GM23338 (cell line): ENCODE measurements around the gene FAM53B. TPM values are rescaled to one million over a fixed set of nuclear protein-coding genes. Genes with fewer than 3 reads are reported as not detected.

ENCODE experiments used
- ATAC-seq: fragments of 200-7000 bp; cut with Tn5 transposase; 3 replicates; pipeline ENCODE4 v1.9.1; 2020
- DNase-seq: peaks from one replicate; pipeline ENCODE4 v3.0.0-alpha.2; 2015; ENCODE audit warnings: low spot score
- H2AFZ ChIP-seq: fragments of 200-600 bp; sonication (generic); 2 replicates; pipeline ENCODE4 v1.8.0; 2016; ENCODE audit warnings: antibody characterized with exemption, mild to moderate bottlenecking, moderate library complexity
- H3F3A ChIP-seq: fragments of 200-600 bp; sonication (generic); replicated peaks from 2 replicates; pipeline ENCODE4 v1.8.0; 2017; ENCODE audit warnings: antibody characterized with exemption, mixed run types, low read depth
- H3K27ac ChIP-seq: fragments of 200-600 bp; sonication (generic); 2 replicates; pipeline ENCODE4 v1.6.1; 2016; ENCODE audit warnings: low read depth
- H3K27me3 ChIP-seq: fragments of 200-600 bp; sonication (generic); 2 replicates; pipeline ENCODE4 v1.8.0; 2016; ENCODE audit warnings: mild to moderate bottlenecking, mixed run types, moderate library complexity; ENCODE audit not compliant: insufficient read depth
- H3K36me3 ChIP-seq: fragments of 200-600 bp; sonication (generic); 2 replicates; pipeline ENCODE4 v1.8.0; 2016; ENCODE audit warnings: mild to moderate bottlenecking; ENCODE audit not compliant: insufficient read depth
- H3K4me1 ChIP-seq: fragments of 200-600 bp; sonication (generic); 2 replicates; pipeline ENCODE4 v1.8.0; 2016; ENCODE audit warnings: mild to moderate bottlenecking, moderate library complexity; ENCODE audit not compliant: insufficient read depth
- H3K4me2 ChIP-seq: fragments of 200-600 bp; sonication (generic); 2 replicates; pipeline ENCODE4 v1.7.1; 2017; ENCODE audit warnings: mixed run types
- H3K4me3 ChIP-seq: fragments of 200-600 bp; sonication (generic); 2 replicates; pipeline ENCODE4 v1.6.1; 2016; ENCODE audit warnings: mixed run types
- H3K79me2 ChIP-seq: fragments of 200-600 bp; sonication (generic); replicated peaks from 2 replicates; pipeline ENCODE4 v1.8.0; 2017; ENCODE audit warnings: mild to moderate bottlenecking; ENCODE audit not compliant: insufficient read depth
- H3K9me2 ChIP-seq: fragments of 200-600 bp; sonication (generic); 2 replicates; pipeline ENCODE4 v1.8.0; 2017; ENCODE audit not compliant: insufficient read depth
- H4K20me1 ChIP-seq: fragments of 200-600 bp; sonication (generic); replicated peaks from 2 replicates; pipeline ENCODE4 v1.8.0; 2017; ENCODE audit warnings: mild to moderate bottlenecking; ENCODE audit not compliant: insufficient read depth
- H3K27ac Mint-ChIP-seq: 2 replicates; pipeline ENCODE4 v1.8.0; 2020; ENCODE audit warnings: inconsistent platforms, mild to moderate bottlenecking, moderate library complexity, mixed read lengths
- H3K27me3 Mint-ChIP-seq: 3 replicates; pipeline ENCODE4 v1.8.0; 2022; ENCODE audit warnings: low read depth, mild to moderate bottlenecking, moderate library complexity, mixed read lengths, inconsistent platforms; ENCODE audit not compliant: insufficient read depth, poor library complexity
- H3K36me3 Mint-ChIP-seq: 3 replicates; pipeline ENCODE4 v1.8.0; 2021; ENCODE audit warnings: low read depth, mild to moderate bottlenecking, inconsistent platforms, moderate library complexity, mixed read lengths
- H3K4me1 Mint-ChIP-seq: 3 replicates; pipeline ENCODE4 v1.8.0; 2020; ENCODE audit warnings: mild to moderate bottlenecking, inconsistent platforms, mixed read lengths
- H3K4me3 Mint-ChIP-seq: 3 replicates; pipeline ENCODE4 v1.8.0; 2021; ENCODE audit warnings: moderate library complexity, mild to moderate bottlenecking, inconsistent platforms, mixed read lengths
- H3K9me3 Mint-ChIP-seq: 3 replicates; pipeline ENCODE4 v1.8.0; 2020; ENCODE audit warnings: moderate library complexity, mild to moderate bottlenecking, inconsistent platforms, mixed read lengths
- CTCF ChIP-seq, 2 experiments: fragments of 200-600 bp in 1 of 2; sonication (generic) in 1 of 2; conservative IDR thresholded peaks; 2 replicates each; pipeline versions ENCODE4 v1.5.1 to v1.6.1; 2016 to 2017; ENCODE audit warnings: antibody characterized with exemption in 2 of 2, low read depth in 2 of 2, mild to moderate bottlenecking in 2 of 2, moderate library complexity in 1 of 2
- ETS1 ChIP-seq: IDR thresholded peaks from 2 replicates; pipeline ENCODE4 v1.6.1; 2016; ENCODE audit warnings: antibody characterized with exemption
- EZH2phosphoT487 ChIP-seq: fragments of 200-600 bp; sonication (generic); IDR thresholded peaks from one replicate; pipeline ENCODE4 v1.8.1; 2018; ENCODE audit warnings: antibody characterized with exemption; ENCODE audit not compliant: unreplicated experiment
- JUNB ChIP-seq: IDR thresholded peaks from one replicate; pipeline ENCODE4 v1.6.1; 2016; ENCODE audit warnings: antibody characterized with exemption; ENCODE audit not compliant: unreplicated experiment
- NANOG ChIP-seq: IDR thresholded peaks from 2 replicates; pipeline ENCODE4 v1.6.1; 2016; ENCODE audit warnings: antibody characterized with exemption, borderline replicate concordance
- POLR2AphosphoS5 ChIP-seq: IDR thresholded peaks from 2 replicates; pipeline ENCODE4 v1.6.1; 2016; ENCODE audit warnings: antibody characterized with exemption, low read depth
- STAT1 ChIP-seq: IDR thresholded peaks from one replicate; pipeline ENCODE4 v1.6.1; 2016; ENCODE audit warnings: antibody characterized with exemption; ENCODE audit not compliant: unreplicated experiment
- ZNF114 ChIP-seq: fragments of 250-450 bp; sonication (Bioruptor Pico); IDR thresholded peaks from 2 replicates; pipeline ENCODE4 v1.5.0; 2020; ENCODE audit warnings: mild to moderate bottlenecking, moderate library complexity
- ZNF462 ChIP-seq: fragments of 250-450 bp; sonication (Bioruptor Pico); IDR thresholded peaks from 2 replicates; pipeline ENCODE4 v1.5.0; 2020; ENCODE audit warnings: mild to moderate bottlenecking, moderate library complexity
- polyA plus RNA-seq: library from polyadenylated mRNA; unstranded; fragments of >200 nt; fragmentation: Nextera tagmentation; extraction: Ambion mirVana; gene quantifications from 2 replicates; pipeline ENCODE4 v1.2.1, GENCODE V29; 2016
- total RNA-seq: library from RNA; depleted of rRNA; stranded (reverse); fragments of >200 nt; shearing (Covaris generic); gene quantifications from 2 replicates; pipeline ENCODE4 v1.2.3, GENCODE V29; 2014

Gene FAM53B
- total and polyA plus RNA-seq, 2 experiments from 2014 or later, result 3.0 to 20.3 TPM

GRCh38 chr10:124624006-124624405 is 120.2 kb downstream of the FAM53B start:
- Mint-ChIP-seq H3K27me3 (peaks cover 10% of the 10 kb centered on the region), H3K27ac (peak overlapping the region; percentile 16; the same call in 1 of the 2 replicates), H3K4me3 (no peak overlapping the region), H3K4me1 (peaks cover 23% of the 10 kb centered on the region), H3K9me3 (no peaks in the 10 kb centered on the region), H3K36me3 (no peaks in the 10 kb centered on the region; the same call in 2 of the 3 replicates)
- no peak overlapping the region for H3K4me3 ChIP-seq
- H2AFZ ChIP-seq, result no peak overlapping the region
- ATAC-seq, result no peak
- peaks cover 7% of the 10 kb centered on the region; the same call in 1 of the 2 replicates for H3K4me1 ChIP-seq
- no peak for TF ChIP-seq POLR2AphosphoS5
- TF ChIP-seq NANOG, result no peak
- no peak for TF ChIP-seq EZH2phosphoT487
- no peak for TF ChIP-seq ZNF114 (CRISPR knock-in tag)
- no peak for TF ChIP-seq JUNB
- TF ChIP-seq STAT1, result no peak
- TF ChIP-seq ETS1, result no peak
- TF ChIP-seq CTCF (conservative IDR thresholded peaks at IDR 0.05; ENCODE audit: low read depth in 2 of 2), result no peak
- no peak for TF ChIP-seq ZNF462 (CRISPR knock-in tag)
- no peaks in the 10 kb centered on the region for H3K9me2 ChIP-seq
- H3K27ac ChIP-seq, result no peak overlapping the region
- no peak for DNase-seq
- no peaks in the 10 kb centered on the region for H3K79me2 ChIP-seq
- no peaks in the 10 kb centered on the region for H3F3A ChIP-seq
- H3K27me3 ChIP-seq, result no peaks in the 10 kb centered on the region
- H3K36me3 ChIP-seq, result no peaks in the 10 kb centered on the region
- no peak overlapping the region for H3K4me2 ChIP-seq
- H4K20me1 ChIP-seq, result no peaks in the 10 kb centered on the region
